ENCODE data around the gene CHURC1. TPM values are rescaled to one million over a fixed set of nuclear protein-coding genes. Genes with fewer than 3 reads are reported as not detected.

The CHURC1 gene
- polyA plus RNA-seq, 1 donor, result 42.3 TPM

DNA sequence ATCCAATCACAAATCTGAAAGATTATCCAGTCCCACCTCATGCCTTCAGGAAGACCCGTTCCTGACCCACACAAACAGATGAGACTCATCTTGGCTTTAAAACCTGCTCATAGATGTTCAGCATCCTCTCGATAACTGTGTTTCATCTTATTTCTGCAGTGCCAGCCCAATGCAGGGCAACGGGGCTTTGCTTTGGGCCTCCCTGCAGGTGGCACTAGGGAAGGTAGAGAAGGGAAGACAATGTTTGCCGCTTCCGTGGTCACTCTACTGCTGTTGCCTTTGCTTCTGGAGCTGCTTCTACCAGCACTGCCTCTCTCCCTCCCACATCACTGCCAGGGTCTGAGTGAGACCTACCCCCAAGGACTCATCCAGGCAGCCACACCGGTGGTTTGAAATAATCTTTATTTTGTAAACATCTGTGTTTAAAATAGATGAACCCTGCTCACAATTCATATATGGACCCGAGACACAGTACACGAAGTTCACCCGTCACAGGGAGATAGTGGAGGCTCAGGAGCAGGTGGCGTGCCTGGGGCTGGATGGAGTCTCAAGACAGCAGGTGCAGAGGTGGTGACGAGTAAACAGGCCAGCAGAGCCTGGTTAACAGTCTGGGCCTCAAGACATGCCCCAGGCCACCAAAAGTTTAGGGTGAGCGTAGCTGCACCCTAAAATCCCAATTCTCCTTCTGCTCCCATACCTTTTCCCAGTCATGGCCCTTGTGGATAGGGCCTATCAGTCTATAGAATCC lies 31.4 kb downstream of the CHURC1 start:
- H3K9me3 ChIP-seq (ENCODE audit: control insufficient read depth, low read depth, low read length), result peaks cover 2% of the 10 kb centered on the region
- H3K27me3 ChIP-seq (ENCODE audit: control insufficient read depth, insufficient read depth, low read length), result no peaks in the 10 kb centered on the region
- no CpG with 5 or more reads among the region's 12 CpGs for WGBS (ENCODE audit: insufficient coverage, low lambda C conversion rate)
- DNase-seq, result no peak
- H3K4me3 ChIP-seq (ENCODE audit: low read length), result no peak overlapping the region
- H3K36me3 ChIP-seq (ENCODE audit: control insufficient read depth, insufficient read depth, low read length), result peaks cover 40% of the 10 kb centered on the region
- no peak overlapping the region for H3K27ac ChIP-seq (ENCODE audit: low read length)
- H3K4me1 ChIP-seq (ENCODE audit: control insufficient read depth, insufficient read depth, low read length), result peaks cover 48% of the 10 kb centered on the region

DNA sequence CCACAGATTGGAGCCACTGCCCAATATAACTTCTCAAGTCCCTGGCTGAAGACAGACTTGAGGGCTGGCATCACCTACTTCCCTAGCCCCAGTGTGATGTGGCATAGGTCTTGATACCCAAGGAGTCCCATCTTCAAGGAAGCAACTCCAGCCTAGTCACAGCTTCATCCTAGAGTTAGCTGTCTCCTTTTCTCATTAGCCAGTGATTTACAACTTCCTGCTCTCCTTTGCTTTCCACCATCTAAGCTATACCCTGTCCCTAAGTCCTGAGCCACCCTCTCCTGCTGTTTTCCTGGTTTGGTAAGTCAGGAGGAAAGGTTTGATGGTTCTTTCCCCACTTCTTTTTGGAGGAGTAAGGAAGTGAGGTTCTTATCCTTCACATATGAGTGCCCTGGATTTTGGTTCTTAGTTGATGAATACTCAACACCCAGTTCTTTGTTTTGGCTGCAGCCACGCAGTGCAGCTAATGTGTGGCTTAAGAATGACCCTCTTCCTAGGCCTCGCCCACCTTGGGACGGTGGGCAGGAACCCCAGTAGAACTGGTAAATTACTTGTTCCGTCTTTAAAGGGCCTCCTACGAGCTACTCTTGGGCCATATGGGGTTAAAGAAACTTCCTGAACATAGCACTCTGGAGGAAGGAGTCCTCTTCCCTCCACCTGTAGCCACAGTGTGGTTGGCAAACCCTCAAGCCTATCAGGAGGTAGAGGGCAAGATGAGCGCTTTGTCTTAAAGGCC lies 32.2 kb downstream of the CHURC1 start:
- Histone ChIP-seq H3K27ac (ENCODE audit: low read length) (no peak overlapping the region), H3K4me3 (ENCODE audit: low read length) (no peak overlapping the region), H3K36me3 (ENCODE audit: control insufficient read depth, insufficient read depth, low read length) (peaks cover 45% of the 10 kb centered on the region), H3K9me3 (ENCODE audit: control insufficient read depth, low read depth, low read length) (peaks cover 2% of the 10 kb centered on the region), H3K27me3 (ENCODE audit: control insufficient read depth, insufficient read depth, low read length) (no peaks in the 10 kb centered on the region), H3K4me1 (ENCODE audit: control insufficient read depth, insufficient read depth, low read length) (peaks cover 40% of the 10 kb centered on the region)
- no peak for DNase-seq
- no CpG with 5 or more reads among the region's 6 CpGs for WGBS (ENCODE audit: insufficient coverage, low lambda C conversion rate)

DNA sequence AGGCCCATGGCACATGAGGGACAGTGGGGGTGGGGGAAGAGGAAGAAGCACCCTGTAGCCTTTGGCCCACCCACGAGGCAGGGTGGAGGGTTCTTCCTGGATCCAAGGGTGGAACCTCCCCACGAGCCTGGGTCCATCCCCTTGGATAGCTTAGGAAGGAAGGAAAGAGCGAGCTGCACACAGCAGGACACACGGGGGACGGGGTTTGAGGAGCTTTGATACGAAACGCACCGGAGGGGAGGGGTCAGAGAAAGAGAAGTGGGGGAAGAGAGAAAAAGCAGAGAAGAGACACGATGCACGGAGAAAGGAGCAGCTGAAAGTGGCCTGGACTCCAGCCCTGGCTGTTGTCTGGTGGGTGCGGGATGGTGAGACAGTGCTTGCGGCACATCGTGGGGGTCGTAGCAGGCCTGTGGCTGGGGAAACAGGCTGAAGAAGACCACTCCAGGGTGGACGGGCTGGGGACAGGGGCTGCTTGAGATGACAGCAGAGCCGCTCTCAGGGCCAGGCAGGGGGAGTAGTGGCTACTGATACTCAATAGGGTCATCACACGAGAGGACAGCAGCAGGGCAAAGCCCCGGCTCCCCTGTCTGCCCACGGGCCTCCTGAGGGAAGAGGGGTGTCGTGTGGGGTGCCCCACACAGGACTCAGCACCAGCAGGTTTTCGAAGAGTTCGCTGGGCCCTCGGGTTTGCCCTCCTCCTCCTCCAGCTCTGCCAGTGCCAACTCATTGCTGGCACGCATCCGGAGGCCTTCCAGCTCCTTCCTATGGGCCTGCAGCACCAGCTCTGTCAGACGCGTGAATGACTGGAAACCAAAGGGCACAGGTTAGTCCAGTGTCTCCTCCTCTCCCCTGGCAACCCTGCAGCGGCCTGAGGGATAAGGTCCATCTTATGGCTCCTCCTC lies 33.7 kb downstream of the CHURC1 start:
- Histone ChIP-seq H3K27ac (ENCODE audit: low read length) (no peak overlapping the region), H3K9me3 (ENCODE audit: control insufficient read depth, low read depth, low read length) (no peaks in the 10 kb centered on the region), H3K4me1 (ENCODE audit: control insufficient read depth, insufficient read depth, low read length) (peaks cover 32% of the 10 kb centered on the region), H3K4me3 (ENCODE audit: low read length) (no peak overlapping the region), H3K27me3 (ENCODE audit: control insufficient read depth, insufficient read depth, low read length) (no peaks in the 10 kb centered on the region), H3K36me3 (ENCODE audit: control insufficient read depth, insufficient read depth, low read length) (peaks cover 50% of the 10 kb centered on the region)
- WGBS (ENCODE audit: insufficient coverage, low lambda C conversion rate), result 94% methylated on average over 6 of the region's 28 CpGs
- peak; percentile 57 to 60 for DNase-seq

DNA sequence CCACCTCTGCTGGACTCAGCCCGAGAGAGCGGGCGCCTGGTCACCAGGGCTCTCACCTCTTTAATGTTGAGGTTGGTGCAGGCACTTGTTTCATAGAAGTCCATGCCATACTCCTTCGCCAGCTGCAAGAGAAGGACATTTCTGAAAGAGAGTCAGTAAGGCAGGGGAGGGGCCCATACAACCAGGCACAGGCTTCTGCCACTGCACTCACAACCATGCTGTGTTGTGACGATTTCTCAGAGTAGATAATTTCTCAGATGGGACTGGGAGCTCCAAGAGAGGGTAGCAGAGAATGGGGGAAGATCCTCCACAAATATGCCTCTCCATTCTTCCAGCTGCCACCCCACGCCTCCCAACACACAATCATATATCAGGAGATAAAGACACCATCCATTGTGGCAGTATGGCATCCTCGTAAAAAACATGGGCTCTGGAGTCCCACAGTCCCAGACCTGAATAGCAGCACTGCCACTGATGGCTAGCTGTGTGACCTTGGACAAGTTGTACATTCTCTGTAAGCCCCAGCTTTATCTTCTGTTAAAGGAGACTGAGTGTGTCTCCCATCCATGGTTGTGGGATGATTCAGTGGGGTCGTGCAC lies 34.5 kb downstream of the CHURC1 start:
- WGBS (ENCODE audit: insufficient coverage, low lambda C conversion rate), result no CpG with 5 or more reads among the region's 8 CpGs
- Histone ChIP-seq H3K27ac (ENCODE audit: low read length) (no peak overlapping the region), H3K36me3 (ENCODE audit: control insufficient read depth, insufficient read depth, low read length) (peaks cover 54% of the 10 kb centered on the region)

DNA sequence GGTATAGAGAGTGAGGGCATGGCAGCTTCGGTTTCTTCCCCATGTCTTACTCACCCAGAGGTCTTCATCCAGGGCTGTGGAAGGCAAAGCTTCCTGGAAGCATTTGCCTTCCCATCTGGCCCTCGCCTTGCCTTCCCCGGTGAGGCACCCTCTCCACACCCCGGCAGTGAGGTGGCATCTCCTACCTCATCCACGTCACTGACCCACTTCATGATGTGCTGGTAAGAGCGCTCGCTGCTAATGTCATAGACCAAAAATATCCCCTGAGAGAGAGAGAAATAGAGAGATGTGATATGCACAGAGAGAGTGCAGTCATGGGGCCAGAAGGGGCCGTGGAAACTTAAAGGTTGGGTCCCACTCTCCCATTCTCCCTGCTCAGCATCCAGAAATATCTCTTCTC lies 36.6 kb downstream of the CHURC1 start:
- Histone ChIP-seq H3K36me3 (ENCODE audit: control insufficient read depth, insufficient read depth, low read length) (peaks cover 47% of the 10 kb centered on the region), H3K4me3 (ENCODE audit: low read length) (no peak overlapping the region), H3K27me3 (ENCODE audit: control insufficient read depth, insufficient read depth, low read length) (no peaks in the 10 kb centered on the region), H3K4me1 (ENCODE audit: control insufficient read depth, insufficient read depth, low read length) (peaks cover 14% of the 10 kb centered on the region), H3K27ac (ENCODE audit: low read length) (no peak overlapping the region), H3K9me3 (ENCODE audit: control insufficient read depth, low read depth, low read length) (no peaks in the 10 kb centered on the region)
- no CpG with 5 or more reads among the region's 8 CpGs for WGBS (ENCODE audit: insufficient coverage, low lambda C conversion rate)
- no peak for DNase-seq

More for the DNA sequence above, 34.5 kb downstream of the CHURC1 start:
- Histone ChIP-seq H3K27me3 (ENCODE audit: control insufficient read depth, insufficient read depth, low read length) (no peaks in the 10 kb centered on the region), H3K4me3 (ENCODE audit: low read length) (no peak overlapping the region), H3K4me1 (ENCODE audit: control insufficient read depth, insufficient read depth, low read length) (peaks cover 24% of the 10 kb centered on the region), H3K9me3 (ENCODE audit: control insufficient read depth, low read depth, low read length) (no peaks in the 10 kb centered on the region)
- no peak for DNase-seq

DNA sequence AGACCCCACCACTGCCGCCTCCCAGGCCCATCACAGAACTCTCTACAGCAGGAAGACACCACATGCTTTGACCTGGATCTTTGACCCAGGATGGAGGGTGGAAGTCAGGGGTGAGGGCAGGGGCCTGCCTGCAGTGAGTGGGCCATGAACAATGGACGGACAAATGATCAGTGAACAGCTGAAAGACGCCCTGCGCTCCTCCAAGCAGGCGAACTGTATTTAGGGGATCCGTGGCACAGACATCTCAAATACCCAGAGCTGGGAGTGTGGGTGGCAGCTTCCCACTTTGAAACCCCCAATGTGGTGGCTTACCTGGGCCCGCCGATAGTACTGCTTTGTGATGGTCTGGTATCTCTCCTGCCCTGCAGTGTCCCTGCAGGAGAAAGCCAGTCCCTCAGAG lies 37.0 kb downstream of the CHURC1 start:
- DNase-seq, result no peak
- WGBS (ENCODE audit: insufficient coverage, low lambda C conversion rate), result no CpG with 5 or more reads among the region's 8 CpGs
- no peaks in the 10 kb centered on the region for H3K9me3 ChIP-seq (ENCODE audit: control insufficient read depth, low read depth, low read length)
- H3K36me3 ChIP-seq (ENCODE audit: control insufficient read depth, insufficient read depth, low read length), result peaks cover 47% of the 10 kb centered on the region
- H3K27ac ChIP-seq (ENCODE audit: low read length), result no peak overlapping the region
- no peak overlapping the region for H3K4me3 ChIP-seq (ENCODE audit: low read length)
- H3K4me1 ChIP-seq (ENCODE audit: control insufficient read depth, insufficient read depth, low read length), result peaks cover 14% of the 10 kb centered on the region
- no peaks in the 10 kb centered on the region for H3K27me3 ChIP-seq (ENCODE audit: control insufficient read depth, insufficient read depth, low read length)

DNA sequence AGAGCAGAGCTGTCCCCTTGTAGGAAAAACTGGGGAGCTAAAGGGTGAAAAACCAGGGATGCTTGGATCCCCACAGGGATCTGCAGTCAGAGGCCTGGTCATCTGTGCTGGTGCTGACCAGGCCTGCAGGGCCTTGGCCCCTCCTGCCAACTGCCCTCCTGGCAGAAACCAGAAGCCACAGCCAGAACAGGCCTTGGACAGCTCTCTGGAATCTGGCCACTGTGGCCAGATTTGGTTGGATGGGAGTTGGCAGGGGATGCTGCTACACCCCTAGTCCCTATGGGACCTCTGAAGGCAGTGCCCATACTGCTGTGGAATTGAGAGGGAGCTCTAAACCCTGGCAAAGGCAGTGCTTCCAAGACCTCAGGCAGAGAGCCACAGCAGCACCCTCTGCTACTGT lies 37.5 kb downstream of the CHURC1 start:
- H3K27ac ChIP-seq (ENCODE audit: low read length), result no peak overlapping the region
- H3K27me3 ChIP-seq (ENCODE audit: control insufficient read depth, insufficient read depth, low read length), result no peaks in the 10 kb centered on the region
- no peaks in the 10 kb centered on the region for H3K9me3 ChIP-seq (ENCODE audit: control insufficient read depth, low read depth, low read length)
- no peak overlapping the region for H3K4me3 ChIP-seq (ENCODE audit: low read length)
- H3K36me3 ChIP-seq (ENCODE audit: control insufficient read depth, insufficient read depth, low read length), result peaks cover 47% of the 10 kb centered on the region
- no peak for DNase-seq
- peaks cover 14% of the 10 kb centered on the region for H3K4me1 ChIP-seq (ENCODE audit: control insufficient read depth, insufficient read depth, low read length)

DNA sequence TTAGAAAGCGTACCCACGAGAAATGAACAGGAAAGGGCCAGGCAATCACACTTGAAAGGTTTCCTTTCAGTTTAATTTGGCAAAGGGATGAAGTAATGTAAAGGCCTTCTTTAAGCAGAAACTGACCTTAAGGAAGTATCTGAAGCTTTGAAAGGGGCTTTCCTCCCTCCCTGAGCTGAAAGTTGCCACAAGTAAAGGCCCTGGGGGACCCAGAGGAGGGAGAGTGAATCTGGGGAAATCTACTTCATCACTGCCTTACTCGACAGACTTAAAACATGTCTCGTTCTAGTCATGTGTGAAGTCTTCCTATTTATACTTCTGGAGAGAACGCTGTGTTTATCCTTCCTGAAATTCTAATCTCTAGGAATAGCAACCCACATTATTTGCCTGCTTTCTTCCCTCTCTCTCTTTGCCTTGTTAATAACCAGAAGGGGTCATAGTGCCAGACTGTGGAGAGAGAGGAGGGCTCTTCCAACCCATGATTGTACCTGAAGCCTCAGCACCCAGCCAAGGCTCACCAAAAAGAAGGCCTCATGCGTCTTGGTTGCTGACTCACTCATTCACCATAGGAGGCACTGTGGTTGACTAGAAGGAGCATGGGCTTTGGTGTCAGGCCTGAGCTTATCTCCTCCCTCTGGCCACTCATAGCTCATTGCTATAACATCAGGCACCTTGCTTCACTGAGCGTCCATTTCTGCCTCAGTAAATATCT lies 38.5 kb downstream of the CHURC1 start:
- Histone ChIP-seq H3K4me3 (ENCODE audit: low read length) (no peak overlapping the region), H3K4me1 (ENCODE audit: control insufficient read depth, insufficient read depth, low read length) (peaks cover 11% of the 10 kb centered on the region), H3K27me3 (ENCODE audit: control insufficient read depth, insufficient read depth, low read length) (no peaks in the 10 kb centered on the region), H3K27ac (ENCODE audit: low read length) (no peak overlapping the region), H3K9me3 (ENCODE audit: control insufficient read depth, low read depth, low read length) (no peaks in the 10 kb centered on the region), H3K36me3 (ENCODE audit: control insufficient read depth, insufficient read depth, low read length) (peaks cover 41% of the 10 kb centered on the region)
- DNase-seq, result no peak
- no CpG with 5 or more reads among the region's 7 CpGs for WGBS (ENCODE audit: insufficient coverage, low lambda C conversion rate)

DNA sequence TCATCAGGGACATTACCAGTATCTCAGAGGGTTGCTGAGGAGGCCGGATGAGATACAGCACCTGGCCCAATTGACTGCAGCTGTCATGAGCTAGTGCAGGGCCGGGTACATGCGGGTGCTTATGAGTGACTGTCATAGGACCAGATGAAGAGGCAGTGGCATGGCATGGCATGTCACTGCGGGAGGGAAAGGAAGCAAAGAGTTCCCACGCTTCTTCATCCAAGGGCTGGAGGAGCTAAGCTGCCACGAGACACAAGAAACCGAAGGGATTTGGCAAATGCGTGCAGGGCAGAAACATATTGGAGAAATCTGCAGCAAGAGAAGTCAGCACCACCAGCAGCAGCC lies 39.0 kb downstream of the CHURC1 start:
- Histone ChIP-seq H3K27ac (ENCODE audit: low read length) (no peak overlapping the region), H3K36me3 (ENCODE audit: control insufficient read depth, insufficient read depth, low read length) (peaks cover 35% of the 10 kb centered on the region), H3K4me3 (ENCODE audit: low read length) (no peak overlapping the region), H3K27me3 (ENCODE audit: control insufficient read depth, insufficient read depth, low read length) (no peaks in the 10 kb centered on the region), H3K4me1 (ENCODE audit: control insufficient read depth, insufficient read depth, low read length) (peaks cover 6% of the 10 kb centered on the region), H3K9me3 (ENCODE audit: control insufficient read depth, low read depth, low read length) (no peaks in the 10 kb centered on the region)
- 100% methylated on average over 2 of the region's 8 CpGs for WGBS (ENCODE audit: insufficient coverage, low lambda C conversion rate)
- DNase-seq, result no peak

Measured in large intestine (tissue), 3 donors.